Neutrophil (primary cell): ENCODE measurements around the gene BORCS5.
"Not testable (repeated sequence)": the region's sequence is repeated elsewhere in the genome, so short reads cannot be mapped to it uniquely, and the experiment has no call there.

Experiments
- H3K27ac ChIP-seq: fragments of 200-600 bp; sonication (generic); 2 replicates; pipeline ENCODE4 v1.5.1; 2016; ENCODE audit warnings: mild to moderate bottlenecking, moderate library complexity
- H3K27me3 ChIP-seq: fragments of 200-600 bp; sonication (generic); 2 replicates; pipeline ENCODE4 v1.6.0; 2016; ENCODE audit warnings: mild to moderate bottlenecking
- H3K36me3 ChIP-seq: fragments of 200-600 bp; sonication (generic); 2 replicates; pipeline ENCODE4 v1.5.1; 2017
- H3K4me1 ChIP-seq, 2 experiments: fragments of 200-600 bp in 1 of 2; sonication (generic) in 1 of 2; 1 replicate in 1 of 2; 2 replicates in 1 of 2; pipeline versions ENCODE4 v1.5.1 to v1.6.1; 2013 to 2016; ENCODE audit warnings: low read depth in 1 of 2, low read length in 1 of 2, mild to moderate bottlenecking in 1 of 2, moderate library complexity in 1 of 2; ENCODE audit not compliant: control insufficient read depth in 1 of 2, insufficient read depth in 1 of 2
- H3K4me3 ChIP-seq, 2 experiments: fragments of 200-600 bp in 1 of 2; sonication (generic) in 1 of 2; 1 replicate in 1 of 2; 2 replicates in 1 of 2; pipeline ENCODE4 v1.5.1; 2013 to 2016; ENCODE audit warnings: low read depth in 1 of 2, low read length in 1 of 2, mild to moderate bottlenecking in 1 of 2, moderate library complexity in 1 of 2
- H3K9me3 ChIP-seq: fragments of 200-600 bp; sonication (generic); 2 replicates; pipeline ENCODE4 v1.5.1; 2016
- CTCF ChIP-seq: fragments of 200-600 bp; sonication (generic); IDR thresholded peaks from 2 replicates; pipeline ENCODE4 v1.5.1; 2016; ENCODE audit warnings: antibody characterized with exemption

The BORCS5 gene

DNA sequence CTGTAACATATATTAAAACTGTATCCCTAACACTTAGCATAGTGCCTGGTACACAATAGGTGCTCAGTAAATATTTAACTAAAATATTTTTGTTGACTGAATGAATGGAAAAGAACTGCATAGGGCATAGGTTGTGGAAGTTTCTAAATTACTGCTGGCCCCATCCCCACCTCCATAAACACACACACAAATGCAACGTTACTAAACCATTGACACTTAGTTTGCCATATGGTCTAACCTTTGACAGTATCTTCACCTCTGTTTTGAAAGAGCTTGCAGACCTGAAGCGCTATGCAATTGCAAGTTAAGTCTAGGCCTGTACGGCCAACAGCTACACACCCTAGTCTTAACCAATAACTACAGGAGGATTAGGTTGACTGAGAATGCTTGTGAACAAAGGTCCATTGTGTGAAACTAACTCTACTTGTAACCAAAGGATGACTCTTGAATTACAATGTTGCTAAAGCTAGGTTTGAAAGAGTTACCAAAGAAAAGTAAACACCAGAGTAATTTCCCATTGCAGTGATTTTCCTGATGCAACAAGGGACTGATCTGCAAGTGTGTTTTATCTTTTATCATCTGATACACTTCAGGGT, 5.9 kb upstream of the BORCS5 start:
- no peak for TF ChIP-seq CTCF
- no peaks in the 10 kb centered on the region for H3K9me3 ChIP-seq
- no peaks in the 10 kb centered on the region for H3K27me3 ChIP-seq
- H3K4me3 ChIP-seq, result peak overlapping the region; percentile 70 to 75
- peak overlapping the region; percentile 95 for H3K27ac ChIP-seq
- peaks cover 56 to 60% of the 10 kb centered on the region in 2 experiments for H3K4me1 ChIP-seq
- H3K36me3 ChIP-seq, result peaks cover 5% of the 10 kb centered on the region

DNA sequence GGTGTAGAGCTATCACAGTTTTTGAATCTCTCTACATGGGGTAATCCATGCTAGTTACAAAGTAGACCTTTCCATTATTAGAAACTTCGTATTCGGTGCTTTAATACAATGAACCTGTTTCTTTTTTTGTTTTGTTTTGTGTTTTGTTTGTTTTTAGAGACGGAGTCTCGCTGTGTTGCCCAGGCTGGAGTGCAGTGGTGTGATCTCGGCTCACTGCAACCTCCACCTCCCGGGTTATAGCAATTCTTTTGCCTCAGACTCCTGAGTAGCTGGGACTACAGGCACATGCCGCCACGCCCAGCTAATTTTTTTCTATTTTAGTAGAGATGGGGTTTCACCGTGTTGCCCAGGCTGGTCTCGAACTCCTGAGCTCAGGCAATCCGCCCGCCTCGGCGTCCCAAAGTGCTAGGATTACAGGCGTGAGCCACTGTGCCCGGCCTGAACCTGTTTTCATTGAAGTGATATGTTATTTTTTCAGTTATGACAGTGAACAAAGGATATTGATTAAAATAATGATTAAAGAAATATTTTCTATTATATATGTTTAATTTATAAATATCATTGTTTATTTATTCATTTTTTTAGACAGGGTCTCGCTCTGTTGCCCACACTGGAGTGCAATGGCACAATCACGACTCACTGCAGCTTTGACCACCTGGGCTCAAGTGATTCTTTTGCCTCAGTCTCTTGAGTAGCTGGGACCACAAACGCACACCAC, 5.3 kb upstream of the BORCS5 start:
- peaks cover 59 to 61% of the 10 kb centered on the region in 2 experiments for H3K4me1 ChIP-seq
- H3K27me3 ChIP-seq, H3K4me3 ChIP-seq, H3K36me3 ChIP-seq, H3K9me3 ChIP-seq: not testable (repeated sequence)
- peak overlapping the region; percentile 95 for H3K27ac ChIP-seq

- Histone ChIP-seq H3K27me3 (no peaks in the 10 kb centered on the region), H3K36me3 (no peaks in the 10 kb centered on the region), H3K27ac (no peak overlapping the region), H3K4me3 (no peak overlapping the region), H3K9me3 (no peaks in the 10 kb centered on the region), H3K4me1 (peaks cover 54 to 55% of the 10 kb centered on the region in 2 experiments)
- no peak for TF ChIP-seq CTCF
These were observed 3.6 kb upstream of the BORCS5 start for GRCh38 chr12:12353276-12353675.

- Histone ChIP-seq H3K27ac (no peak overlapping the region), H3K4me1 (peaks cover 54 to 55% of the 10 kb centered on the region in 2 experiments), H3K27me3 (no peaks in the 10 kb centered on the region), H3K4me3 (no peak overlapping the region), H3K9me3 (no peaks in the 10 kb centered on the region), H3K36me3 (no peaks in the 10 kb centered on the region)
- no peak for TF ChIP-seq CTCF
These were observed 3.1 kb upstream of the BORCS5 start for GRCh38 chr12:12353807-12354206.

DNA sequence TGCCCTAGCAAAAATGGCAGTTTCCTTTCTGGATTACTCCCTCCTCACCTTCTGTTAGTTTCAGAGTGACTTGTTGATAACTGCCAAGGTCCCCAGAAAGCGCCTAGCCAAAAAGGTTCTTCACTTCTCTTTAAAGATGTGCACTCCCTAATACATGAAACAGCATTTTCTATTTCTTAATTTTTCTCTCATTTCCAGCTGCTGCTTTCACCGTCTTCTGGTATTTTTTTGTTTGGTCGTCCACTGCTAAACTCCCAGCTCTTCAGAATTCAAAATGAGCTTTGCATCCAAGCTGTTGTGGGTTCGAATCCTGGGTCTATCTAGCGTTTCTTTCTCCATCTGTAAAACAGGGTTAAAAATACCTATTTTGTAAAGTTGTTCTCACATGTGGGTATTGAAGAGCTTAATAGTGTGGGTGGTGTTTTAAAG, 397 bp upstream of the BORCS5 start:
- no peaks in the 10 kb centered on the region for H3K9me3 ChIP-seq
- H3K4me1 ChIP-seq, result peaks cover 53 to 56% of the 10 kb centered on the region in 2 experiments
- peak overlapping the region; percentile 65 to 86 for H3K4me3 ChIP-seq
- no peak for TF ChIP-seq CTCF
- H3K27me3 ChIP-seq, result no peaks in the 10 kb centered on the region
- no peaks in the 10 kb centered on the region for H3K36me3 ChIP-seq
- H3K27ac ChIP-seq, result peak overlapping the region; percentile 96
